H9 (cell line): Measurements from ENCODE around the gene HDAC6. TPM values are rescaled to one million over a fixed set of nuclear protein-coding genes. Genes with fewer than 3 reads are reported as not detected.
A peak's percentile ranks its signal among the peaks of the same experiment; 100 is the strongest.

ENCODE experiments used
- DNase-seq: peaks from one replicate; pipeline ENCODE4 v3.0.0-alpha.2; 2017
- H2AFZ ChIP-seq: one replicate; pipeline ENCODE4 v1.6.1; 2013; ENCODE audit warnings: mild to moderate bottlenecking, low read length, control low read depth, moderate library complexity
- H2AK5ac ChIP-seq: 2 replicates; pipeline ENCODE4 v1.6.1; 2013; ENCODE audit warnings: low read length, control low read depth, mixed read lengths; ENCODE audit not compliant: insufficient read length
- H2BK120ac ChIP-seq: one replicate; pipeline ENCODE4 v1.6.1; 2013; ENCODE audit warnings: low read depth, mild to moderate bottlenecking, low read length, control low read depth, inconsistent platforms; ENCODE audit not compliant: poor library complexity, severe bottlenecking
- H2BK12ac ChIP-seq: 2 replicates; pipeline ENCODE4 v1.6.1; 2013; ENCODE audit warnings: low read length, control low read depth, mixed read lengths, low read depth; ENCODE audit not compliant: insufficient read length
- H2BK15ac ChIP-seq: 2 replicates; pipeline ENCODE4 v1.6.1; 2013; ENCODE audit warnings: low read depth, low read length, control low read depth
- H2BK20ac ChIP-seq: one replicate; pipeline ENCODE4 v1.6.1; 2013; ENCODE audit warnings: low read depth, mild to moderate bottlenecking, low read length, control low read depth, inconsistent platforms; ENCODE audit not compliant: poor library complexity, severe bottlenecking
- H2BK5ac ChIP-seq: 2 replicates; pipeline ENCODE4 v1.6.1; 2013; ENCODE audit warnings: low read length, control low read depth, mixed read lengths; ENCODE audit not compliant: insufficient read length
- H3K14ac ChIP-seq: 2 replicates; pipeline ENCODE4 v1.6.1; 2013; ENCODE audit warnings: low read length, control low read depth; ENCODE audit not compliant: insufficient read depth
- H3K18ac ChIP-seq: 2 replicates; pipeline ENCODE4 v1.6.1; 2013; ENCODE audit warnings: low read depth, mild to moderate bottlenecking, mixed read lengths, low read length, control low read depth; ENCODE audit not compliant: insufficient read length
- H3K23ac ChIP-seq: 2 replicates; pipeline ENCODE4 v1.6.1; 2013; ENCODE audit warnings: low read length, control low read depth, mixed read lengths, low read depth; ENCODE audit not compliant: insufficient read length
- H3K23me2 ChIP-seq: 2 replicates; pipeline ENCODE4 v1.6.1; 2013; ENCODE audit warnings: low read depth, mild to moderate bottlenecking, mixed read lengths, low read length, control low read depth; ENCODE audit not compliant: insufficient read length, poor library complexity, severe bottlenecking
- H3K27ac ChIP-seq: 2 replicates; pipeline ENCODE4 v1.5.1; 2013; ENCODE audit warnings: low read length, control low read depth, mixed read lengths, low read depth; ENCODE audit not compliant: insufficient read length
- H3K27me3 ChIP-seq: 2 replicates; pipeline ENCODE4 v1.6.1; 2013; ENCODE audit warnings: low read length, control low read depth, inconsistent platforms; ENCODE audit not compliant: insufficient read depth
- H3K4ac ChIP-seq: 2 replicates; pipeline ENCODE4 v1.6.1; 2013; ENCODE audit warnings: low read depth, mild to moderate bottlenecking, control low read depth, inconsistent platforms, low read length, moderate library complexity
- H3K4me1 ChIP-seq: 2 replicates; pipeline ENCODE4 v1.6.1; 2013; ENCODE audit warnings: low read length, control low read depth, inconsistent platforms; ENCODE audit not compliant: insufficient read depth
- H3K4me2 ChIP-seq: 2 replicates; pipeline ENCODE4 v1.6.1; 2013; ENCODE audit warnings: low read length, control low read depth, mixed read lengths; ENCODE audit not compliant: insufficient read length, insufficient read depth
- H3K56ac ChIP-seq: 2 replicates; pipeline ENCODE4 v1.6.1; 2013; ENCODE audit warnings: low read depth, mild to moderate bottlenecking, mixed read lengths, low read length, control low read depth; ENCODE audit not compliant: insufficient read length
- H3K79me1 ChIP-seq: 2 replicates; pipeline ENCODE4 v1.6.1; 2013; ENCODE audit warnings: low read depth, mild to moderate bottlenecking, moderate library complexity, low read length, control low read depth, inconsistent platforms; ENCODE audit not compliant: insufficient read depth, poor library complexity, severe bottlenecking
- H3K79me2 ChIP-seq: 2 replicates; pipeline ENCODE4 v1.6.1; 2013; ENCODE audit warnings: low read length, control low read depth, inconsistent platforms; ENCODE audit not compliant: insufficient read depth
- H3K9ac ChIP-seq: 2 replicates; pipeline ENCODE4 v1.6.1; 2013; ENCODE audit warnings: low read length, control low read depth, mixed read lengths; ENCODE audit not compliant: insufficient read length; ENCODE audit errors: extremely low read depth
- H3K9me3 ChIP-seq: one replicate; pipeline ENCODE4 v1.6.1; 2013; ENCODE audit warnings: low read depth, low read length, inconsistent platforms; ENCODE audit not compliant: control insufficient read depth
- H3T11ph ChIP-seq: one replicate; pipeline ENCODE4 v1.6.1; 2013; ENCODE audit warnings: mild to moderate bottlenecking, low read length, control low read depth, inconsistent platforms
- H4K20me1 ChIP-seq: one replicate; pipeline ENCODE4 v1.6.1; 2013; ENCODE audit not compliant: control insufficient read depth, insufficient read length, insufficient read depth
- H4K5ac ChIP-seq: 2 replicates; pipeline ENCODE4 v1.6.1; 2013; ENCODE audit warnings: low read depth, mild to moderate bottlenecking, mixed read lengths, low read length, control low read depth; ENCODE audit not compliant: insufficient read length
- H4K8ac ChIP-seq: replicated peaks from 2 replicates; pipeline ENCODE4 v1.6.1; 2013; ENCODE audit warnings: low read length, control low read depth, mixed read lengths, low read depth; ENCODE audit not compliant: insufficient read length
- H4K91ac ChIP-seq: 2 replicates; pipeline ENCODE4 v1.6.1; 2013; ENCODE audit warnings: low read depth, mild to moderate bottlenecking, moderate library complexity, mixed read lengths, low read length, control low read depth; ENCODE audit not compliant: insufficient read length
- H3K27ac Mint-ChIP-seq, 3 experiments: 2 replicates in 2 of 3; 3 replicates in 1 of 3; pipeline ENCODE4 v1.8.0; 2020 to 2021; ENCODE audit warnings: mixed read lengths in 3 of 3, mild to moderate bottlenecking in 1 of 3, moderate library complexity in 1 of 3
- H3K27me3 Mint-ChIP-seq: 2 replicates; pipeline ENCODE4 v1.8.0; 2021; ENCODE audit warnings: low read depth, mild to moderate bottlenecking, moderate library complexity, mixed read lengths
- H3K36me3 Mint-ChIP-seq, 3 experiments: 2 replicates in 2 of 3; 3 replicates in 1 of 3; pipeline ENCODE4 v1.8.0; 2020 to 2021; ENCODE audit warnings: low read depth in 3 of 3, mixed read lengths in 3 of 3; ENCODE audit not compliant: insufficient read depth in 1 of 3
- H3K4me1 Mint-ChIP-seq, 2 experiments: 2 replicates each; pipeline ENCODE4 v1.8.0; 2020; ENCODE audit warnings: mixed read lengths in 2 of 2
- H3K4me3 Mint-ChIP-seq, 2 experiments: 2 replicates in 1 of 2; 3 replicates in 1 of 2; pipeline ENCODE4 v1.8.0; 2020 to 2021; ENCODE audit warnings: mild to moderate bottlenecking in 2 of 2, mixed read lengths in 2 of 2, moderate library complexity in 1 of 2
- H3K9me3 Mint-ChIP-seq, 2 experiments: 2 replicates in 1 of 2; 3 replicates in 1 of 2; pipeline ENCODE4 v1.8.0; 2020; ENCODE audit warnings: mild to moderate bottlenecking in 2 of 2, mixed read lengths in 2 of 2, moderate library complexity in 1 of 2
- CTCF ChIP-seq: fragments of 200-600 bp; sonication (generic); conservative IDR thresholded peaks from 3 replicates; pipeline ENCODE4 v1.8.0; 2021; ENCODE audit warnings: antibody characterized with exemption, mild to moderate bottlenecking
- WGBS: extraction: QIAGEN DNeasy Blood & Tissue Kit; methylation state at CpG from one replicate; pipeline ENCODE4 v1.1.7; 2013; ENCODE audit warnings: missing lambda C conversion rate, low lambda C conversion rate, mixed read lengths; ENCODE audit not compliant: insufficient read length; ENCODE audit errors: extremely low coverage; 5-methylcytosine and 5-hydroxymethylcytosine counted together
- total RNA-seq: library from RNA; stranded (reverse); gene quantifications from 2 replicates; pipeline ENCODE4 v1.2.1, GENCODE V29; 2021

The HDAC6 gene
- total RNA-seq, 1 experiment from 2014 or later: 52.8 TPM

- Mint-ChIP-seq H3K4me3 (peak within 1 kb of the TSS; percentile 63 to 88), H3K9me3 (peaks cover 55 to 69% of the 10 kb centered on the region in 2 experiments), H3K4me1 (peaks cover 8 to 12% of the 10 kb centered on the region in 2 experiments), H3K27me3 (peaks cover 63% of the 10 kb centered on the region), H3K36me3 (peaks cover 0 to 10% (median 0%) of the 10 kb centered on the region in 3 experiments; a peak in 5 of 7 replicates), H3K27ac (no peak within 1 kb of the TSS)
- Histone ChIP-seq H4K8ac (no peak within 1 kb of the TSS), H3T11ph (no peak within 1 kb of the TSS), H3K23ac (no peak within 1 kb of the TSS), H3K79me2 (no peaks in the 10 kb centered on the region), H3K4me2 (peak within 1 kb of the TSS; percentile 98), H3K56ac (no peak within 1 kb of the TSS), H3K23me2 (peaks cover 4% of the 10 kb centered on the region), H3K79me1 (no peaks in the 10 kb centered on the region), H2BK5ac (no peak within 1 kb of the TSS), H3K14ac (no peak within 1 kb of the TSS), H2AK5ac (no peak within 1 kb of the TSS), H4K91ac (no peak within 1 kb of the TSS), H2BK12ac (no peak within 1 kb of the TSS), H3K4me1 (no peaks in the 10 kb centered on the region), H3K18ac (no peak within 1 kb of the TSS), H2BK120ac (no peak within 1 kb of the TSS), H2AFZ (no peak within 1 kb of the TSS), H3K27me3 (peaks cover 12% of the 10 kb centered on the region), H3K4ac (no peak within 1 kb of the TSS), H2BK20ac (no peak within 1 kb of the TSS), H3K9ac (no peak within 1 kb of the TSS), H4K5ac (no peak within 1 kb of the TSS), H3K27ac (no peak within 1 kb of the TSS), H2BK15ac (no peak within 1 kb of the TSS), H4K20me1 (no peaks in the 10 kb centered on the region), H3K9me3 (peaks cover 9% of the 10 kb centered on the region)
- no peak for TF ChIP-seq CTCF
- peak; percentile 60 for DNase-seq
- WGBS: no CpG with 5 or more reads among the region's 35 CpGs
Measured at GRCh38 chrX:48835524-48836329, 33.9 kb downstream of the HDAC6 start, which contains the start of gene PCSK1N. TSS of gene PCSK1N (minus strand) at chrX:48835610. CDS start at chrX:48835532, 78 bp downstream.
